Measurements from ENCODE around the gene ADAMTS10.

The ADAMTS10 gene

GRCh38 chr19:8577741-8578140 is 32.8 kb downstream of the ADAMTS10 start:
- TF ChIP-seq TEAD4 (IDR thresholded peaks at IDR 0.05) (no peak), EGR1 (IDR thresholded peaks at IDR 0.05) (no peak), REST (IDR thresholded peaks at IDR 0.05; ENCODE audit: low read depth) (no peak), CREB1 (IDR thresholded peaks at IDR 0.05; ENCODE audit: low read depth) (no peak), ZBTB7A (IDR thresholded peaks at IDR 0.05; ENCODE audit: low read depth) (no peak), TAF1 (IDR thresholded peaks at IDR 0.05; ENCODE audit: low read depth) (no peak), RAD21 (IDR thresholded peaks at IDR 0.05; ENCODE audit: low read depth) (no peak), EP300 (IDR thresholded peaks at IDR 0.05; ENCODE audit: borderline replicate concordance) (no peak), YY1 (IDR thresholded peaks at IDR 0.05; ENCODE audit: low read depth) (no peak), FOXM1 (IDR thresholded peaks at IDR 0.05; ENCODE audit: borderline replicate concordance, low read depth) (no peak)

GRCh38 chr19:8577247-8577646 is 33.3 kb downstream of the ADAMTS10 start, which contains the start of gene MYO1F:
Gene MYO1F (minus strand): TSS chr19:8577442. CDS start chr19:8577309, 133 bp downstream.
- TF ChIP-seq MAX (IDR thresholded peaks at IDR 0.05): no peak
- no peak for TF ChIP-seq TCF12 (IDR thresholded peaks at IDR 0.05; ENCODE audit: low read depth)
- no peak for TF ChIP-seq TEAD4 (IDR thresholded peaks at IDR 0.05)
- TF ChIP-seq USF1 (IDR thresholded peaks at IDR 0.05): no peak
- no peak for TF ChIP-seq EGR1 (IDR thresholded peaks at IDR 0.05)
- TF ChIP-seq ZBTB7A (IDR thresholded peaks at IDR 0.05; ENCODE audit: low read depth): no peak
- no peak for TF ChIP-seq FOXM1 (IDR thresholded peaks at IDR 0.05; ENCODE audit: borderline replicate concordance, low read depth)
- TF ChIP-seq CEBPB (IDR thresholded peaks at IDR 0.05): no peak
- TF ChIP-seq EP300 (IDR thresholded peaks at IDR 0.05; ENCODE audit: borderline replicate concordance): no peak
- no peak for TF ChIP-seq RAD21 (IDR thresholded peaks at IDR 0.05; ENCODE audit: low read depth)
- no peak for TF ChIP-seq NFIC (IDR thresholded peaks at IDR 0.05)
- no peak for TF ChIP-seq REST (IDR thresholded peaks at IDR 0.05; ENCODE audit: low read depth)
- TF ChIP-seq CREB1 (IDR thresholded peaks at IDR 0.05; ENCODE audit: low read depth): no peak
- no peak for TF ChIP-seq YY1 (IDR thresholded peaks at IDR 0.05; ENCODE audit: low read depth)
- TF ChIP-seq TAF1 (IDR thresholded peaks at IDR 0.05; ENCODE audit: low read depth): no peak

GRCh38 chr19:8576273-8576993 is 34.1 kb downstream of the ADAMTS10 start:
- TF ChIP-seq YY1 (IDR thresholded peaks at IDR 0.05; ENCODE audit: low read depth) (no peak), TEAD4 (IDR thresholded peaks at IDR 0.05) (no peak), REST (IDR thresholded peaks at IDR 0.05; ENCODE audit: low read depth) (no peak), RAD21 (IDR thresholded peaks at IDR 0.05; ENCODE audit: low read depth) (no peak), NFIC (IDR thresholded peaks at IDR 0.05) (no peak), MAX (IDR thresholded peaks at IDR 0.05) (no peak), CEBPB (IDR thresholded peaks at IDR 0.05) (no peak), EP300 (IDR thresholded peaks at IDR 0.05; ENCODE audit: borderline replicate concordance) (no peak), USF1 (IDR thresholded peaks at IDR 0.05) (no peak)

GRCh38 chr19:8575467-8575997 is 35.0 kb downstream of the ADAMTS10 start:
- TF ChIP-seq NFIC (IDR thresholded peaks at IDR 0.05): no peak
- no peak for TF ChIP-seq EP300 (IDR thresholded peaks at IDR 0.05; ENCODE audit: borderline replicate concordance)
- no peak for TF ChIP-seq CREB1 (IDR thresholded peaks at IDR 0.05; ENCODE audit: low read depth)
- no peak for TF ChIP-seq TAF1 (IDR thresholded peaks at IDR 0.05; ENCODE audit: low read depth)
- TF ChIP-seq CEBPB (IDR thresholded peaks at IDR 0.05): no peak
- no peak for TF ChIP-seq USF1 (IDR thresholded peaks at IDR 0.05)
- TF ChIP-seq REST (IDR thresholded peaks at IDR 0.05; ENCODE audit: low read depth): no peak
- TF ChIP-seq TEAD4 (IDR thresholded peaks at IDR 0.05): no peak
- no peak for TF ChIP-seq EGR1 (IDR thresholded peaks at IDR 0.05)
- TF ChIP-seq ZBTB7A (IDR thresholded peaks at IDR 0.05; ENCODE audit: low read depth): no peak
- TF ChIP-seq RAD21 (IDR thresholded peaks at IDR 0.05; ENCODE audit: low read depth): no peak
- TF ChIP-seq TCF12 (IDR thresholded peaks at IDR 0.05; ENCODE audit: low read depth): no peak
- TF ChIP-seq FOXM1 (IDR thresholded peaks at IDR 0.05; ENCODE audit: borderline replicate concordance, low read depth): no peak
- no peak for TF ChIP-seq YY1 (IDR thresholded peaks at IDR 0.05; ENCODE audit: low read depth)
